HG02884 (cell line): Measurements from ENCODE around the gene DHX16.
A peak's percentile ranks its signal among the peaks of the same experiment; 100 is the strongest.
"Not testable (repeated sequence)": the region's sequence is repeated elsewhere in the genome, so short reads cannot be mapped to it uniquely, and the experiment has no call there.

Experiments
- ATAC-seq: cut with Tn5 transposase; IDR thresholded peaks from one replicate; pipeline ENCODE4 v1.9.1; 2021; ENCODE audit warnings: mild to moderate bottlenecking, moderate library complexity; ENCODE audit not compliant: unreplicated experiment

Gene DHX16

DNA sequence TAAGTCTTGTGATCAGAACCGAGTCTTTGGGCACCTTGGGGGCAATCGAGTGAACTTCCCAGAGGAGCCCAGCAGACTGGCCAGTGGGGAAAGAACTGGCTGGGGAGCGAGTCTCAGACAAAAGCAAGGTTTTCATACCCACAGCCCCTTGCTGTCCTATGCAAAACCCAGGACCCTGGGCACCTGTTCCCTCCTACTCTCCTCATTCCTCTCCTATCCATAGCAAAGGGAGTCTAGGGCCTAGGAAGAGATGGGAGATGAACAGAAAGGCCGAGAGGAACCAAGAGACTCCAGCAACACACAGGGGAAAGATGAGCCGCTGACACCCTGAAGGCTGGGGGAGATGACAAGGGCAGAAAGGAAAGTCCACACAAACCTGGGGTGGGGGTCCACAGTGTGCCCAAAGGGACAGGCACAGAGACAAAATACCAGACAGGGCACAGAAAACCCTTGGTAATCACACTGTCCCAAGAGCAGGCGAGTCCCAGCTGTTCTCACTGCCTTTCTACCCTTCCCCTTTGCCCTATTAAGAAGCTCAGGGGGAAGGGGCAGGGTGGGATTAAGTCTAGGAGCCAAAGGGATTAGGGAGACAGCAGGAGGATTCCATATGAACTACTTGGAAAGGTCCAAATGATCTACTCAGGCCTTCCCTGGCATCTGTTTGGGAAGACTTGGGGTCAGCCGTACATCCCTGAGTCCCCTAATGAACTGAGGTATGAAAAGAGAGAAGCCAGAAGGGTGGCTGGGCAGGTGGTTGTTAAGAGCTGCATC, 7.1 kb upstream of the DHX16 start:
- ATAC-seq, result no peak

- no peak for ATAC-seq
These were observed 6.3 kb upstream of the DHX16 start for GRCh38 chr6:30678964-30679726.

- no peak for ATAC-seq
These were observed 4.0 kb upstream of the DHX16 start for GRCh38 chr6:30676660-30677285.

- no peak for ATAC-seq
These were observed 1.9 kb downstream of the DHX16 start for GRCh38 chr6:30670760-30671527.

DNA sequence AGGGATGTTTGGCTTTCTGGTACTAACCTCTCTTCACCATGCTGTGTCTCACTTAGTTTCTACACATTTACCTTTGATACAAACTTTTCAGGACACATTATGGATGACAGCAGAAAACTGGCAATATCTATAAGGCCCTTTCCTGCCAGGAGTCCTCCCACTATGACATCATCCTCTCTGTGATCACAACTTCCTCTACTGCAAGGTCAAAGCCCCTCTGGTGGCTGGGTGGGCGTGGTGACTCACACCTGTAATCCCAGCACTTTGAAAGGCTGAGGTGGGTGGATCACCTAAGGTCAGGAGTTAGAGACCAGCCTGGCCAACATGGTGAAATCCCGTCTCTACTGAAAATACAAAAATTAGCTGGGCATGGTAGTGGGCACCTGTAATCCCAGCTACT, 6.5 kb downstream of the DHX16 start:
- not testable (repeated sequence) for ATAC-seq

- no peak for ATAC-seq
These were observed 7.6 kb downstream of the DHX16 start for GRCh38 chr6:30664994-30665767.

DNA sequence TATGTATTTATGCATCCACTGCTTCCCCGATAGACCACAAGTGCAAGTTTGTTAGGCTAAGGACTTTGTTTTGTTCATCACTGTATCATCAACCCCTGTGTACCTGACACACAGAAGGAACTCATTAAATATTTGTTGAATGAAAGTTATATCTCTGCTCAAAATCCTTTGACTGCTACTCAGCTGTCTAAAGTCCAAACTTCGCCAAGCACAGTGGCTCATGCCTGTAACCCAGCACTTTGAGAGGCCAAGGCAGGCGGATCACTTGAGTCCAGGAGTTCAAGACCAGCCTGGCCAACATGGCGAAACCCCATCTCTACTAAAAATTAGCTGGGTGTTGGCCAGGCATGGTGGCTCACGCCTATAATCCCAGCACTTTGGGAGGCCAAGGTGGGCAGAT, 14.9 kb downstream of the DHX16 start:
- ATAC-seq, result not testable (repeated sequence)

GRCh38 chr6:30657454-30657853, 15.4 kb downstream of the DHX16 start:
- no peak for ATAC-seq

- no peak for ATAC-seq
These were observed 16.3 kb downstream of the DHX16 start for GRCh38 chr6:30656513-30656912.

DNA sequence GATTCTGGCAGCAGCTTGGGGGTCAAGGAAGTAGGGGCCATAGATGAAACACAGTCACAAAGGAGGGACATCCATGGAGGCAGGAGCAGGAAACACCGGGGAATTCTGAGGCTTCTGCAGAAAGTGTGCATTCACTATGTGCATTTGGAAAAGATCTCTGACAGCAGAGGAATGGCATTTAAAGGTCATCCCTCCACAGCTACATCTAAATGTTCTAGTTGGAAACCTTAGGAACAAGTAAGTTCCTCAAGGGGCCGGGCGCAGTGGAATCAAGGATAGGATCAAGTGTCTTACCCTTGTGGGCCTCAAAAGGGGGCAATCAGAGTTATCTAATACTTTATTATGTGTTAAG, 17.1 kb downstream of the DHX16 start:
- no peak for ATAC-seq

- ATAC-seq, result no peak
These were observed 17.7 kb downstream of the DHX16 start for GRCh38 chr6:30654798-30655742.

GRCh38 chr6:30651143-30651542, 21.7 kb downstream of the DHX16 start:
- no peak for ATAC-seq

- ATAC-seq, result peak; percentile 53
These were observed 25.3 kb downstream of the DHX16 start for GRCh38 chr6:30647242-30648116.

- peak; percentile 49 for ATAC-seq
These were observed 26.2 kb downstream of the DHX16 start, which contains the start of gene C6orf136 for GRCh38 chr6:30646450-30647241. C6orf136 (plus strand) TSS chr6:30647133; CDS start chr6:30647232, 99 bp downstream.

GRCh38 chr6:30645989-30646388, 26.8 kb downstream of the DHX16 start:
- no peak for ATAC-seq

- ATAC-seq, result no peak
These were observed 28.0 kb downstream of the DHX16 start for GRCh38 chr6:30644769-30645168.

- no peak for ATAC-seq
These were observed 29.1 kb downstream of the DHX16 start for GRCh38 chr6:30643656-30644055.
